H1 (cell line): ENCODE results near the gene SRSF2. TPM values are rescaled to one million over a fixed set of nuclear protein-coding genes. Genes with fewer than 3 reads are reported as not detected.

Source experiments
- ASH2L ChIP-seq: fragments of 200-600, 300-600 bp; sonication (generic); IDR thresholded peaks from one replicate; pipeline ENCODE4 v1.7.1; 2017; ENCODE audit warnings: low read length
- BACH1 ChIP-seq: IDR thresholded peaks from 2 replicates; pipeline ENCODE4 v1.6.1; 2012; ENCODE audit warnings: low read length, improper control_type of control experiment
- BCL11A ChIP-seq, 2 experiments: IDR thresholded peaks; one replicate each; pipeline ENCODE4 v1.6.1; 2011; ENCODE audit warnings: low read depth in 2 of 2, low read length in 2 of 2, mild to moderate bottlenecking in 2 of 2
- CHD2 ChIP-seq: IDR thresholded peaks from 2 replicates; pipeline ENCODE4 v1.6.1; 2012; ENCODE audit warnings: low read length, improper control_type of control experiment
- CREB1 ChIP-seq: IDR thresholded peaks from 2 replicates; pipeline ENCODE4 v1.6.1; 2012; ENCODE audit warnings: inconsistent platforms
- KDM1A ChIP-seq: fragments of 200-600, 300-600 bp; sonication (generic); IDR thresholded peaks from 2 replicates; pipeline ENCODE4 v1.7.1; 2016; ENCODE audit warnings: mild to moderate bottlenecking, low read length, borderline replicate concordance
- MAFK ChIP-seq: IDR thresholded peaks from 2 replicates; pipeline ENCODE4 v1.6.1; 2012; ENCODE audit warnings: low read depth, mild to moderate bottlenecking, improper control_type of control experiment, low read length
- POLR2A ChIP-seq, 2 experiments: IDR thresholded peaks; 1 replicate in 1 of 2; 2 replicates in 1 of 2; pipeline ENCODE4 v1.6.1; 2011; ENCODE audit warnings: low read depth in 2 of 2, low read length in 2 of 2, mild to moderate bottlenecking in 2 of 2; ENCODE audit errors: control extremely low read depth in 1 of 2
- POLR2AphosphoS5 ChIP-seq: IDR thresholded peaks from 2 replicates; pipeline ENCODE4 v1.6.1; 2011; ENCODE audit warnings: low read depth, low read length
- POU5F1 ChIP-seq: IDR thresholded peaks from 2 replicates; pipeline ENCODE4 v1.6.1; 2011; ENCODE audit warnings: low read depth, mild to moderate bottlenecking, low read length, moderate library complexity
- SIN3A ChIP-seq, 2 experiments: IDR thresholded peaks in 1 of 2; conservative IDR thresholded peaks in 1 of 2; 2 replicates each; pipeline ENCODE4 v1.6.1; 2011 to 2012; ENCODE audit warnings: low read length in 2 of 2, improper control_type of control experiment in 1 of 2, low read depth in 1 of 2, mild to moderate bottlenecking in 1 of 2
- SP2 ChIP-seq: IDR thresholded peaks from 2 replicates; pipeline ENCODE4 v1.6.1; 2012; ENCODE audit warnings: mild to moderate bottlenecking, low read length, inconsistent platforms
- SRF ChIP-seq: IDR thresholded peaks from 2 replicates; pipeline ENCODE4 v1.6.1; 2011; ENCODE audit warnings: mild to moderate bottlenecking, low read depth, low read length, moderate library complexity
- TAF1 ChIP-seq: IDR thresholded peaks from 2 replicates; pipeline ENCODE4 v1.6.1; 2011; ENCODE audit warnings: mild to moderate bottlenecking, low read depth, low read length
- TAF7 ChIP-seq: optimal IDR thresholded peaks from 2 replicates; pipeline ENCODE3; 2011; ENCODE audit warnings: low read depth, mild to moderate bottlenecking, inconsistent platforms, low read length, moderate library complexity, borderline replicate concordance
- TCF12 ChIP-seq: IDR thresholded peaks from 2 replicates; pipeline ENCODE4 v1.6.1; 2011; ENCODE audit warnings: low read depth, mild to moderate bottlenecking, low read length
- TEAD4 ChIP-seq: IDR thresholded peaks from 2 replicates; pipeline ENCODE4 v1.6.1; 2012; ENCODE audit warnings: low read depth, low read length, inconsistent platforms, mixed read lengths
- YY1 ChIP-seq: IDR thresholded peaks from 2 replicates; pipeline ENCODE4 v1.6.1; 2011; ENCODE audit warnings: low read depth, mild to moderate bottlenecking, low read length
- polyA plus RNA-seq, 7 experiments: library from polyadenylated mRNA; depleted of rRNA in 3 of 7; stranded (reverse) in 5 of 7; unstranded in 2 of 7; fragments of >200 nt in 5 of 7; fragments of 200-250 nt in 2 of 7; gene quantifications; 1 replicate in 5 of 7; 2 replicates in 1 of 7; 4 replicates in 1 of 7; pipeline versions ENCODE4 v1.2.1 to v1.2.3, GENCODE V29; 2011 to 2013; ENCODE audit warnings: missing spikeins in 2 of 7, mixed read lengths in 2 of 7
- total RNA-seq: library from RNA; stranded (reverse); fragmentation: NEBNext Ultra II Directional; extraction: Animal tissue kit (Norgen Biotek cat#: 25700); gene quantifications from 2 replicates; pipeline ENCODE4 v1.2.1, GENCODE V29; 2021
- TF ChIP-seq, protein P1 (sequence below): IDR thresholded peaks from 2 replicates; pipeline ENCODE4 v1.6.1; 2012; ENCODE audit warnings: inconsistent platforms
- TF ChIP-seq, protein P2 (sequence below): IDR thresholded peaks from 2 replicates; pipeline ENCODE4 v1.6.1; 2011; ENCODE audit warnings: low read length, improper control_type of control experiment
- TF ChIP-seq, protein P3 (sequence below): IDR thresholded peaks from 2 replicates; pipeline ENCODE4 v1.6.1; 2012; ENCODE audit warnings: low read length, inconsistent platforms

SRSF2 gene
- total and polyA plus RNA-seq, 2 of the 8 experiments (the other 6 are each of a cell fraction or from before 2014, with no cell fraction given): 397 to 401 TPM

DNA sequence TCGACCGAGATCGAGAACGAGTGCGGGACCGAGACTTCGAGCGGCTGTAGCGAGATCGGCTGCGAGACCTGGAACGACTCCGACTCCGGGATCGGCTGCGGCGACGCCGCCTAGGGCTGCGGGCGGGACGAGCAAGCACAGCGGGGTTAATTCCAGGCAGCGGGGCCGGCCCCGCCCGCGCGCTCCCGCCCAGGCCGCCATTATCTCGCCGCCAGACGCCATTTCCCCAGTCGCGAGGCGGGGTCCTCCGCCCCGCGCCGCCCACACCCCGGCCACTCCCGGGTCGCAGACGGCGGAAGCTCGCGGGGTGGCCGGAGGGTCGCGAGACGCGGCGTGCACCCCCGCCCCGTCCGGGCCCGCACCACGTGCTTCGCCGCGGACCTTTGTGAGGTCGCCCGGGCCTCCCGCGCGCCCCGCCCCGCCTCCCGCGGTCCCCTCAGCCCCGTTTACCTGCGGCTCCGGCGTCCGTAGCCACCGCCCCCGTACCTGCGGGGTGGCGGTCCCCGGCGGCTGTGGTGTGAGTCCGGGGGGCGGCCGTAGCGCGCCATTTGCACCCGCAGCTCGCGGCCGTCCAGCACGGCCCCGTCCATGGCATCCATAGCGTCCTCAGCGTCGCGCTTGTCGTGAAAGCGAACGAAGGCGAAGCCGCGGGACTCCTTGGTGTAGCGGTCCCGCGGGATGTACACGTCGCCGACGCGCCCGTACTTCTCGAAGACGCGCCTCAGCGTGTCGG is 616 bp downstream of the SRSF2 start (continued):
- peak in 1 of 2 experiments; percentile 11; a peak in 1 of 4 replicates for TF ChIP-seq SIN3A (conservative IDR thresholded peaks at IDR 0.05 in 1 of 2, IDR thresholded peaks at IDR 0.05 in 1 of 2; ENCODE audit: low read depth in 1 of 2, low read length in 2 of 2)
- TF ChIP-seq, protein P1, sequence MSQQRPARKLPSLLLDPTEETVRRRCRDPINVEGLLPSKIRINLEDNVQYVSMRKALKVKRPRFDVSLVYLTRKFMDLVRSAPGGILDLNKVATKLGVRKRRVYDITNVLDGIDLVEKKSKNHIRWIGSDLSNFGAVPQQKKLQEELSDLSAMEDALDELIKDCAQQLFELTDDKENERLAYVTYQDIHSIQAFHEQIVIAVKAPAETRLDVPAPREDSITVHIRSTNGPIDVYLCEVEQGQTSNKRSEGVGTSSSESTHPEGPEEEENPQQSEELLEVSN: no peak
- TF ChIP-seq, protein P2, sequence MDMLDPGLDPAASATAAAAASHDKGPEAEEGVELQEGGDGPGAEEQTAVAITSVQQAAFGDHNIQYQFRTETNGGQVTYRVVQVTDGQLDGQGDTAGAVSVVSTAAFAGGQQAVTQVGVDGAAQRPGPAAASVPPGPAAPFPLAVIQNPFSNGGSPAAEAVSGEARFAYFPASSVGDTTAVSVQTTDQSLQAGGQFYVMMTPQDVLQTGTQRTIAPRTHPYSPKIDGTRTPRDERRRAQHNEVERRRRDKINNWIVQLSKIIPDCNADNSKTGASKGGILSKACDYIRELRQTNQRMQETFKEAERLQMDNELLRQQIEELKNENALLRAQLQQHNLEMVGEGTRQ: no peak
- TF ChIP-seq, protein P3, sequence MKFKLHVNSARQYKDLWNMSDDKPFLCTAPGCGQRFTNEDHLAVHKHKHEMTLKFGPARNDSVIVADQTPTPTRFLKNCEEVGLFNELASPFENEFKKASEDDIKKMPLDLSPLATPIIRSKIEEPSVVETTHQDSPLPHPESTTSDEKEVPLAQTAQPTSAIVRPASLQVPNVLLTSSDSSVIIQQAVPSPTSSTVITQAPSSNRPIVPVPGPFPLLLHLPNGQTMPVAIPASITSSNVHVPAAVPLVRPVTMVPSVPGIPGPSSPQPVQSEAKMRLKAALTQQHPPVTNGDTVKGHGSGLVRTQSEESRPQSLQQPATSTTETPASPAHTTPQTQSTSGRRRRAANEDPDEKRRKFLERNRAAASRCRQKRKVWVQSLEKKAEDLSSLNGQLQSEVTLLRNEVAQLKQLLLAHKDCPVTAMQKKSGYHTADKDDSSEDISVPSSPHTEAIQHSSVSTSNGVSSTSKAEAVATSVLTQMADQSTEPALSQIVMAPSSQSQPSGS: no peak
- TF ChIP-seq ASH2L: peak; percentile 66
- TF ChIP-seq CREB1: peak; percentile 24; the same call in 1 of the 2 replicates
- TF ChIP-seq TCF12: no peak
- TF ChIP-seq YY1: peak; percentile 97
- 0 out of 2 replicates have a peak, but pooled peaks have one; percentile 29 for TF ChIP-seq TEAD4
- TF ChIP-seq POU5F1: no peak
- TF ChIP-seq POLR2AphosphoS5: peak; percentile 95; the same call in 1 of the 2 replicates
- 0 out of 2 replicates have a peak, but pooled peaks have one; percentile 4 for TF ChIP-seq CHD2
- no peak for TF ChIP-seq KDM1A
- TF ChIP-seq BACH1: 0 out of 2 replicates have a peak, but pooled peaks have one; percentile 5
- no peak for TF ChIP-seq MAFK
- TF ChIP-seq TAF1: peak; percentile 63
- TF ChIP-seq SP2: no peak
- TF ChIP-seq SRF: no peak
- TF ChIP-seq BCL11A (IDR thresholded peaks at IDR 0.05; ENCODE audit: low read depth in 2 of 2, low read length in 2 of 2): no peak
- peak; percentile 18 for TF ChIP-seq TAF7
- peak in 1 of 2 experiments; percentile 22; a peak in 2 of 3 replicates for TF ChIP-seq POLR2A (IDR thresholded peaks at IDR 0.05; ENCODE audit: control extremely low read depth in 1 of 2, low read depth in 2 of 2, low read length in 2 of 2)
